ENCODE results near the gene ZDHHC24.
"Not testable (repeated sequence)": the region's sequence is repeated elsewhere in the genome, so short reads cannot be mapped to it uniquely, and the experiment has no call there.

ZDHHC24 gene

GRCh38 chr11:66543263-66544107, 2.4 kb downstream of the ZDHHC24 start:
- DNase-seq = peak in 3 of 5 experiments; percentile 48 to 88 (median 77)

DNA sequence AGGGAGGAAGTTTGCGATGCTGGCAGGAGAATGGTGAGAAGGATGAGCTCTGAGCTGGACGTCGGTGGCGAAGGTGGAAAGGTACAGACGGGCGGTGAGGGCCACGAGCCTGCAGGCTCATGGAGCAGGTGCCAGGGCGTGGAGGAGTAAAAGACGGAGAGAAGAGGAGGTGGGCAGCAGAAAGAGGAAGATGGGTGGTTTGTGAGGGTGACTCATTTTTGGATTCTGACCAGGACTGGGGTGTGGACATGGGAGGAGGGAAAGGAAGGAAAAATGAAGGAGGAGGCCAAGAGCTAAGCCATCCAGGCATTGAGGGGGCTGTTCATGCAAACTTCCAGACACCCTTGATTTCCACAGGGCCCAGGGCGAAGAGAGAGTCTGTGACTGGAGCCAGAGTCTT, 3.5 kb downstream of the ZDHHC24 start:
- DNase-seq = no peak

DNA sequence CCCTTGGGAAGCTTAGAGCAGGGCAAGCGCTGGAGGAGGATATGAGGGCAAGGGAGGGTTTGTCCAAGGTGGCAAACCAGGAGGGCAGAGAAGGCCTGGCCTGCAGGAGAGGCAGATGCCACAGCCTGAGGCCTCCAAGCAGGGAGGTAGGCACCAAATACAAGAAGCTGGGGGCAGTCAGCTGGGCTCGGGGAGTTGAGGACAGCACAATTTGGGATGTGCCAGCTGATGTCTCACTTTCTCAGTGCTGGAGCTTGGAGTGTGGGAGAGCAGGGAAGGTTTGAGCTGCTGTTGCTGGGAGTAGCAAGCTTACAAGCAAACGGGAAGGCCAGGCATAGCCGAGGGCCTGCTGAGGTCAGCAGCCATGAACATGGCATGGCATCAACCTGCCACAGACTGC, 4.0 kb downstream of the ZDHHC24 start:
- no peak for DNase-seq

DNA sequence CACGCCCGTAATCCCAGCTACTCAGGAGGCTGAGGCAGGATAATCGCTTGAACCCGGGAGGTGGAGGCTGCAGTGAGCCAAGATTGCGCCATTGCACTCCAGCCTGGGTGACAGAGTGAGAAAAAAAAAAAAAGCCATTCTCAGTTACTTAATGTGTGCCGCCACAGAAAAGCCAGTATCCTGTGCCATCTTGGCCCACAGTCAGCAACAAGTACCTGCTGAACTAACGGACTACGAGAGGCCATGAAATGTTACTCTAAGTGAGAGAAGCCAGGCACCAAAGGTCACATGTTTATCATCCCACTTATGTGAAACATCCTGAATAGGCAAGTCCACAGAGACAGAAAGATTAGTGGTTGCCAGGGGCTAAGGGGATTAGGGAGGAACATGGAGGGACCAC, 5.2 kb downstream of the ZDHHC24 start:
- not testable (repeated sequence) for DNase-seq

DNA sequence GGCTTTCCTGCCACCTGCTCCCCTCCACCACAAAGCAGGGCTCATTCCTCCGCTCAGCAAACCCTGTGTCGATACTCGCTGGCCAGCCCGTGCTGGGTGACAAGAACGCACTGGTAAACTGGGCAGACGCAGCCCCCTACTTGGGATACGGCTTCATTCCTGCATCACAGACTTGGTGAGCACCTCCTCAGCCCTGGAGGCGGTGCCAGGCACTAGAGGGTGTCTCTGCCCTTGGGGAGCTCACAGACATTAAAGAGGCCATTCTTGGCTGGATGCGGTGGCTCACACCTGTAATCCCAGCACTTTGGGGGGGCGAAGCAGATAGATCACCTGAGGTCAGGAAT, 6.0 kb downstream of the ZDHHC24 start:
- no peak for DNase-seq

GRCh38 chr11:66539170-66539869, 6.5 kb downstream of the ZDHHC24 start:
- no peak for DNase-seq

GRCh38 chr11:66532784-66533183, 13.1 kb downstream of the ZDHHC24 start:
- no peak for DNase-seq

DNA sequence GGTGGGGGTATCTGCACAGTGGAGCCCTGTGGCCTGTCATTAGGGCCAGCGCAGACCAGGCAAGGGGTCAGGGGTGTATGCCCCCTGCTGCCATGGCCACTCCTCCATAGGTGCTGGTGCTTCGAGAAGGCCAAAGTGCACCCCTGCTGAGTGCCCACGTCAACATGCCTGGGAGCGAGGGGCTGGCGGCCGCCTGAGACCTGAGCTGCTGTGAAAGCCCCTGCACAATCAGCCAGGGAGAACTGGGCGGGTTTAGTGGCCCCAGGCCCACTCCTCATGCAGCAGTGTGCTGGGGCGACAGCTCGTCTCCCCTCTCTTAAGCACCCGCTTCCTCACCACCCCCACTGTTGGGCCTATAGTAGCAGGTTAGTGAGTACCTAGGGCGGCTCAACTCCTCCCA, 14.0 kb downstream of the ZDHHC24 start:
- DNase-seq = no peak

DNA sequence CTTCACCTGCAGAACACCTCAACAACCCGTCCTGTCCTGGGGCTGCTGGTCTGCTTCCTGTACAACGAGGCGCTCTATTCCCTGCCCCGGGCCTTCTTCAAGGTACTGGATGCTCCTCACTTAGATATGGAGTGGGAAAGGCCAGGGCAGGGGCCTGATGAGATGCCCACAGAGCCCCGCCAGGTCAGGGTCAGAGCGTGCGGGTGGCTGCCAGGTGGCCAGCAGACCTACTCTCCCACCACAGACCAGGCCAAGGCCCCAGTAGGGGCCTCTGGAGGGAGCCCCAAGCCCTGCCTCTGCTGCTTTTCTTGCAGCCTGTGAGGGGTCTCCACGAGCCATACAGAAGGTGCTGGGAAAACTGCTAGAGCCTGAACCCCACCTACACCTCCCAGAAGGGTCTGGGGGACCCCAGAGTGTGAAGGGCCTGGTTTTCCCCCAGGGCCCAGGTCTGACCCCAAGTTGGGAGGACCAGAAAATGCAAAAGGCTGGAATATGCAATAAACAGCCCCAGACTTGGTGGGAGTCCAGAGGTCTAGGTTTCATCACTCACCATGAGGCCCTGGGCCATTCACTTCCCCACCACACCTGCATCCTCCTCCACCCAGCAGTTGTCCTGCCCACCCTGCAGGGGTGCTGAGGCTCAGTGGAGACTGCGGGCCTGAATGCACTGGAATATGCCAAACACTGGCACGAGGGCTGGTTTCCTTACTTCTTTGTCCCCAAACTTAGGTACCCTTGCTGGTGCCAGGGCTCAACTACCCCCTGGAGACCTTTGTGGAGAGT, 14.7 kb downstream of the ZDHHC24 start:
- no peak for DNase-seq

DNA sequence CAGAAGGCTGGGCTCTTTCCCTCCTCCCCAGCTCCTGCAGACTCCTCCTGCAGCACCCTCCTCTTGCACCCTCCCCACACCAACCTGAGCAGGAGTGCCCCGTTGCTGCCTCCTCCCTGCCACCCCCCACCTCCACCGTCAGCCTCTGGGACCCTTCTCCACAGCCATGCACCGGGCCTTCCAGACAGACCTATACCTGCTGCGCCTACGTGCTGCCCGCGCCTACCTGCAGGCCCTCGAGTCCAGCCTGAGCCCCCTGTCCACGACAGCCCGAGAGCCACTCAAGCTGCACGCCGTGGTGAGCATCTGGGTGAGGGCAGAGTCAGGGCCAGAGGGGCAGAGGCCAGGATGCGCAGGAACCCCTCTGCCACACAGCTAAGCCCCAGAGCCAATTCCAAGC, 16.2 kb downstream of the ZDHHC24 start:
- DNase-seq = no peak

DNA sequence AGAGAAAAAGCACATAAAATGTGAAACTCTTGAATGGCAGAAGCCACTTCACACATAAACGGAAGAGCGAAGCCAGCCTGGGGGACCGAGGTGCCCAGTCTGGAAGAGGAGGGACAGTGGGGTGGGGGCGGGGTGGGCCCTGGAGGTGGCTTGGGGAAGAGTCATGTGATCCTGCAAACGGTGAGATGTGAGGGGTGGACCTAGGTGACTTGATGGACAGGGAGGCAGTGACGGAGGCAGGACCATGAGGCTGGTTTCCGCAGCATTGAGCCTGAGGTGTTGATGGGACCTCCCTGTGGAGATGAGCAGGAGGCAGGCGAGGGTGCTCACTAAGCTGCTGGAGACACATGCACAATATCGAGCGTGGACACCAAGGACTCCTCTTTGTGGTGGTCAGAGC, 16.8 kb downstream of the ZDHHC24 start:
- DNase-seq = no peak

- no peak for DNase-seq
These were observed 21.4 kb downstream of the ZDHHC24 start for GRCh38 chr11:66524304-66525040.

GRCh38 chr11:66523611-66524010, 22.2 kb downstream of the ZDHHC24 start:
- DNase-seq = no peak

DNA sequence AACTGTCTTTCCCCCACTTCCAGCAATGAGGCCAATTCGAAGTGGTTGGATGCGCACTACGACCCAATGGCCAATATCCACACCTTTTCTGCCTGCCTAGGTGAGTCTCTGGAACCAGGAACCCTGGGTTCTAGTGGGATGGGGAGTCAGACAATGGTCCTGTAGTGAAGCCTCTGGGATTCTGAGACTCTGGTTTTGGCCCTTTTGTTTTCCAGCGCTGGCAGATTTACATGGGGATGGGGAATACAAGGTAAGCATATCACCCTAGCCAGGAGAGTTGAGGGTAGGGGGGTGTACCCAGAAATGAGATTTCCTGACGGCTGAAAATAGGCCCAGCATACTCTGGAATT, 34.9 kb downstream of the ZDHHC24 start:
- no peak for DNase-seq

DNA sequence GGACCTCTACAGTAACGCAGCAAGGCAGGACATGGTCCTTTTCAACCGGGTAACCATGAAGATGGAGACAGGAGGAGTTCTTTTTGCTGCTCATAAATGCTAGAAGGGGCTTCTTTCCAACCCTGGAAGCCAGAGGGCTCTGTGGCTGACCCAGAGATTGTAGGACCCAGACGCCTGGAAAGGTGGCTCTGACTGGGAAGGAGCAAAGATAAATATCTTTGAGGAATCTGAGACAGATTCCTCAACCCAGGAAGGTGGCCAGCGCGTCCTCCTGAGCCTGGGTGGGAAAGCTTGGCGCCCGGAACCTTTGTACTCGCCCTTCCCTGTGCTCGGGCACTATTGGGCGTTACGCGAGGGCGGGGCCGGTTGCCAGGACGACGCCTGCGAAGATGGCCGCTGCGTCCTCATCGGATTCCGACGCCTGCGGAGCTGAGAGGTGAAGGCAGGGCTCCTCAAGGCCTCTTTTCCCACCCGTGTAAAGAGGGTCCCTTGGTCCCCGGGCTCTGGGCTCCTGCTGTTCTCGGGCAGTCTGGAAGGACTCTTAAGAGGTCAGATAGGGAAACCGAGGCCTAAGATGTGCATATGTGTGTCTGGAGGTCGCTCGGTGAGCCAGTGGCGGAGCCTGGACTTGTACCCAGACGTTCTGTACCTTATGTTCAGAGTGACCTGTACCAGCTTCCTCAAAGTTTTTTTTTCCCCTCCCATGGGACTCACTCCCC, 35.4 kb downstream of the ZDHHC24 start, which contains the start of gene BBS1:
Gene BBS1, plus strand, starts transcription at position 365 of the 719 bp plus-strand sequence. Its CDS starts 25 bp downstream, at position 390.
- peak; percentile 46 to 81 (median 74) for DNase-seq

GRCh38 chr11:66509131-66509561, 36.7 kb downstream of the ZDHHC24 start:
- no peak for DNase-seq

DNA sequence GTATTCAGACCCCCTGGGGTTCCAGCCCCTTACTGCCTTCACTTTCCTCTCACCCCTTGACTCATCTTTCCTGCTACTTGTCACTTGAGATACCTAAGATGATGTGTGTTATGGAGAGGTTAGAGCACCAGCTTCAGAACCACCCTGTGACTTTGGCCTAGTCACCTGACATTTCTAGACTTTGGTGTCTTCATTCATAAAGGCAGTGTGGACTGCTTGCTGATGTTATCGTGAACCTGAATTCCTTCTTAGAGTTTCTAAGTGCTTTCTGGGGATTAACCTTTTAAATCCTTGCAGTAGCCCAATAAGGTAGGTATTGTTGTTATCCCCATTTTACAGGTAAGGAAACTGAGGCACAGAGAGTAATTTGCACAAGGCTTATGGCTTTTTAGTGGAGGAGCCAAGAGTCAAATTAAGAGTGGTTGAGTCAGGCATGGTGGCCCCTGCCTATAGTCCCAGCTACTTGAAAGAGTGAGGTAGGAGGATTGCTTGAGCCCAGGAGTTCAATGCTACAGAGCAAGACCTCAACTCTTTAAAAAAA, 40.5 kb downstream of the ZDHHC24 start:
- DNase-seq = no peak

DNA sequence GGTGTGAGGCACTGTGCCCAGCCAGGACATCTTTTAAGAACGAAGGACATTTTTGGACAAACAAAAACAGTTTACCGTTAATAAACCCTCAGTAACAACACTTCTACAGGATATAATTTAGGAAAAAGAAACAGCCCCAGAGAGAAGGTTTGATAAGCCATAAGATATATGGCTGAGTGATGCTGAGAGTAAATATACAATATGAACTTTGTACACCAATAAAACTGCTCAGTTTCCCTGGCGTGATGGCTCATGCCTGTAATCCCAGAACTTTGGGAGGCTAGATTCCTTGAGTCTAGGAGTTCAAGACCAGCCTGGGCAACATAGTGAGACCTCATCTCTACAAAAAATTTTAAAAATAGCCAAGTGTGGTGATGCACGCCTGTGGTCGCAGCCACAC, 47.3 kb downstream of the ZDHHC24 start:
- DNase-seq = no peak

GRCh38 chr11:66497206-66497605, 48.6 kb downstream of the ZDHHC24 start:
- no peak for DNase-seq

DNA sequence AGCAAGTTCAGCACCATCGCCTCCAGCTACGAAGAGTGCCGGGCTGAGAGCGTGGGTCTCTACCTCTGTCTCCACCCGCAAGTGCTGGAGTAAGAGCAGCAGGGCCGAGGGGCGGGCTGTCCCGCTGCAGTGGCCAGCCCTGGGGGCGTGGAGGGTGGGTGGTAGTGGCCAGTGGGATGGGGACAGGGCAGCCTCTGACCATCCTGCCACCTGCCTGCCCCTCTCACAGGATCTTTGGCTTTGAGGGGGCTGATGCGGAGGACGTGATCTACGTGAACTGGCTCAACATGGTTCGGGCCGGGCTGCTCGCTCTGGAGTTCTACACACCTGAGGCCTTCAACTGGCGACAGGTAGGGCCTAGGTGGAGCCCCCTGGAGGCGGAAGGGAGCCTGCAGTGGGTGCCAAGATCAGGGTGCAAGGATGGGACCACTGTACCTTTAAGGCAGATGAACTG, 50.4 kb downstream of the ZDHHC24 start:
- no peak for DNase-seq

GRCh38 chr11:66494935-66495334, 50.9 kb downstream of the ZDHHC24 start:
- DNase-seq = no peak

DNA sequence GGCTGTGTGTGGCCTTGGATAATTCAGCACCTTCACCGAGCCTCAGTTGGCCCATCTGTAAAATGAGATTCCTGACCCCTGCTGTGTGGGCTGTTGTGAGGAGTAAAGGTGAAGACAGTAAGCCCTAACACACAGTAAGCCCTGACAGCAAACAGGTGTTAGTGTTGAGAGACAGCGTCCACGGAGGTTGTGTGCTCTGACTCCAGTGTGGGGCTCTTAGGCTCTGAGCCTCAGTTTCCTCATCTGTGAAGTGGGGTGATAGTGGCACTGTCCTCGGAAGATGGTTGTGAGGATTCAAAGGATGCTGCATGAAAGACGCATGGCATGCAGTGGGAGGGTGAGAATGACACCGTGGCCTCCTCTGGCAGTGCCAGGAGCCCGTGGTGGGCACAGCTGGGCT, 51.4 kb downstream of the ZDHHC24 start:
- no peak for DNase-seq

Data from T-helper 2 cell (primary cell).